Fibroblast of gingiva (primary cell): ENCODE measurements around the gene OR1J1.

Experiments
- DNase-seq: peaks from one replicate; pipeline ENCODE4 v3.0.0-alpha.2; 2011; ENCODE audit warnings: low read depth

OR1J1 gene

GRCh38 chr9:122445155-122445749 is 32.5 kb downstream of the OR1J1 start:
- DNase-seq = peak; percentile 88

- DNase-seq = peak; percentile 100
Measured at GRCh38 chr9:122444041-122444733, 33.5 kb downstream of the OR1J1 start.

GRCh38 chr9:122442568-122442967 is 35.2 kb downstream of the OR1J1 start:
- no peak for DNase-seq
